ENCODE results near the gene ULK4.

The ULK4 gene

DNA sequence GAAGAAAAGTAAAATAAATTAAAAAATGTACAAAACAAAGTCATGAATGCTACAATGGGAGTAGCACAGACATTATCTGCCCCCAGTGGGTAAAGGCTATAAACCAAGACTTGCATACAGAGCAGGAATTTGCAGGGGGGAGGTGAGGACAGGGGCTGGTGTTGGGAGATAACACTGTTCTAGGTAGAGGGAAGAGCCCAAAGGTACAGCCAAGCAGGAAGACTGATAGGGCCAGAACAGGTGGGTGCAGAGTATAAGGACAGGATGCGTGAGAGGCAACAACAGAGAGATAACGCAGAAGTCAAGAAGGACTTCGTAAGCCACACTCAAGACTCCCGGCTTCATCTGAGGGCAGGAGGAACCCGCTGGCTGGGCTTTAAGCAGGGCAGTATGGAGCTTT is 616.1 kb downstream of the ULK4 start:
- DNase-seq = no peak

- DNase-seq = no peak
Measured at GRCh38 chr3:41339758-41340157, 622.1 kb downstream of the ULK4 start.

DNA sequence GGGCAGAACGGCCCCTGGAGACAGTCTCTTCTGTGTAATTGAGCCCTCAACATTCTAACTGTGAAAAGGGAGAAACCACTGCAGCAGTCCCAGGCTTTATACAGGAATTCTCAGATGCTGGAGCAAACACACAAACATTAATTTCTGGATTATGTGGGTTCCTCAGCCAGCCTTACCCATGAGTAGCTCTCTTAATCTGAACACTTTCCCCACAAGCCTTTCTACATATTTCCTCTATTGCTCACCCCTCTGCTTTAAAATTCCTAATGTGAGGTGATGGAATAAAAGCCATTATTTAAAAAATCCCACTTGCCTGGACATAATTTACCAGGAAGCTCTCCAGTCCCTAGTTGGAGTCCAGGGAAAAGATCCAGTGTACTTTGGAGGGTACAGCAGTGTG is 623.6 kb downstream of the ULK4 start:
- no peak for DNase-seq

- DNase-seq = no peak
Measured at GRCh38 chr3:41334426-41334825, 627.5 kb downstream of the ULK4 start.

- DNase-seq = no peak
Measured at GRCh38 chr3:41331041-41331440, 630.9 kb downstream of the ULK4 start.

GRCh38 chr3:41330465-41330864 is 631.4 kb downstream of the ULK4 start:
- no peak for DNase-seq

GRCh38 chr3:41329881-41330280 is 632.0 kb downstream of the ULK4 start:
- DNase-seq = no peak

- no peak for DNase-seq
Measured at GRCh38 chr3:41328926-41329325, 633.0 kb downstream of the ULK4 start.

DNA sequence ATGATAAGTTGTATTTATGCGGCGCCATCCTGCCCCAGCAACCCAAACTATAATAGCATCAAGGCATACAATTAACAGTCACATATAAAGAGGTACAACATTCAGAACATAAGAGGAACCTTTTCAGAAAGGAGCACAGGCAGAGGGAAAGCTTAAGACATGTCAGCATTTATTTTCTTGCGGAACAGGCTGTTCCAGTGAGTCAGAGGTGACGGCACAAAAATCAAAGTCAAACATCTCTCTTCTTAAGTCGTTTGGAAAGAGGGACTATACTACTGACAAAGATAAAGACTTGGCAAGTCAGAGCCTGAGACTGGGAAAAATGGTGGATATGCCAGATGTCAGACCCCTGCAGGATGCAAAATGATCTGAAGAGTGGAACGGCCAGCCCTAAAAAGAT is 634.2 kb downstream of the ULK4 start:
- no peak for DNase-seq

DNA sequence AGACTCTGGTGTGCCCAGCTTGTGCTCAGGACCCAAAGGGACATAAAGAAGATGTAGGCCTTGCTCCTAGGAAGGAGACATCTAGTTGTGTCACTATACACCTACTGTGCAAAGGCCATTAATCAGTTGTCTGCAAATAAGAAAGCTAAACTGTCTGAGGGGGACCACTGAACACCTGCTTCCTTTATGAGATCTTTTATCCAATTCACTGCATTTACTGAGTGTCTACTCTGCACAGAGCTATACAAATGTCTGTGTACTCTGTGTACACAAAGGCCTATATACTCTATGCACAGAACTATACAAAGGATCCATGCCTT is 637.8 kb downstream of the ULK4 start:
- no peak for DNase-seq

GRCh38 chr3:41323467-41324155 is 638.3 kb downstream of the ULK4 start:
- no peak for DNase-seq

DNA sequence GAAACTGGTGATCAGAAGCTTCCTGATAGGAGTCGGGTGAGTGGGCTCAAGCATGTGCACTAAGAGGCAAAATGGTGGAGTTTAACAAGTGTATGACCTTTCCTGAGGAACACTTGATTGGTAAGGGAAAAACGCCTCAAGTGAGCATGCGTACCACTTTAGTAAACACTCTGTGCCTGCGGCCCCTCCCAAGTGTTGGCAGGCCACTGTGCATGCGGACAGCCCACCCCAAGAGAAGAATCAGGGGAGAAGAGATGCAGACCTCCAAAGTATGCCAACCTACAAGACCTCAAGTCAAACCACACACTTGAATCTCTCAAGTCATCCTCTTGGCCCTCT is 640.3 kb downstream of the ULK4 start:
- no peak for DNase-seq

DNA sequence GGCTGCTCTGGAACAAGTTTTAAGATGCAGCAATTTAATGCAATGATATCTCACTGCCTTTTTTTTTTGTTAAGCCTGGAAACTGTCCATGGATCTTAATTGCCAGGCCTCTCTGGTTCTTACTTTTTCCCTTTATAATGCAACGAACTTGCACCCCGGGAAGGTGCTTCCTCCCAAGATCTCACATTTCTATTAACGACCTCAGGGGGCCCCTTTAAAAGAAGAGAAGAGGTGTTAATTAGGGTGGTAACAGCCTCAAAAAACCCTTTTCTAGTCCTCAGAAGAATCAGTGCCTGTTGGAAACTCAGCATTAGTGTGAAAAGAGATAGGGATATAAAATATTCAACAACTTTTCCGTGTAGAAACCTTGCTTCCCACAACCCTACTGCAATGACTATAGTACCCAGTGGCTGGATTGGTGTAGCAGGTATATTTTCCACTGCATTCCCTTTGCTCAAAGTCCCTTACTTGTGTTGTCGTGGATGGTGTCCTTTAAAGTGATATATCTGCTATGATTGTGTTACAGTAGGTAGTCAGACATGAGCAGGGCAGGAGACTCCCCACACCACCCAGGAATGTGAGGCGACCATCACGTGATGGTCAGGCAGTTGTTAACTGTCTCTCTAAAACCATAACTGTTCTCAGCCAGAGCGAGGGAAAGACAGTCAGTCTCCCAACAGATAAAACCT is 640.8 kb downstream of the ULK4 start:
- DNase-seq = no peak

DNA sequence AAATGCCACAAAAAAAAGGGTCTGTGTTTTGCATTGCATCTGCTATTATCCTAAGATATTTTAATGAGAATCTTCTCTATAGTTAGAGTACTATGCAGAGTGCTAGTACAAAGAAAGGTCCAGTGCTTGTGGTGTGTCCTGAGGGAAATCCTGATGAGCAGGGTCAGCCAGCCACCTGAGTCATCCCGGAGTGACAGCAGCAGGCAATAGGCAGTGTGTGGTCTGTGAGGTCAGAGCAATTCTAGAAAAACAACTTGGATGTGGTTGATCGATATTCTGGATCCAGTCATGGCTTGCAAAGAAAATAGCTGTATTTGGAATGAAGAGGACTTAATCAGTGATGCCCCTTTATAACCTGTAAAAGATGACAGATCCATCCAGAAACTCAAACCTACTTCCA is 643.4 kb downstream of the ULK4 start:
- DNase-seq = no peak

- no peak for DNase-seq
Measured at GRCh38 chr3:41317718-41318117, 644.2 kb downstream of the ULK4 start.

GRCh38 chr3:41317298-41317697 is 644.6 kb downstream of the ULK4 start:
- no peak for DNase-seq

DNA sequence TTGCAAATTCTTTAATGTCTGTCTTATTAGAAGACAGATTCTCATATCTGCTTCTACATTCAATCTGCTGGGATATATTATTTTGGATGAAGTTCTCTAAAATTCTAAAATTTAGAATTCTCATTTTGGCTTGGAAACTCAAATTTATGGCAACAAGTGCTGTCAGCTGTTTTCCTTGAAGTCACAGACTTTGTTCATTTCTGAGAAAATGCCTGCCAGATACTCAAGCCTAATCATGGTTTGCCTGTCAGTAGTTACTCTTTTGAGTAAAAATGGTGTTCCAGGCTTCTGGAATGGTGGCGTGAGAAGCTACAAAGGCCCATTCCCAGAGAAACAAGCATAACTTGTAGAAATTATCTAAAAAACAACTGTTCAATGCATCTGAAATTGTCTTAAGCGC is 646.8 kb downstream of the ULK4 start:
- DNase-seq = no peak

DNA sequence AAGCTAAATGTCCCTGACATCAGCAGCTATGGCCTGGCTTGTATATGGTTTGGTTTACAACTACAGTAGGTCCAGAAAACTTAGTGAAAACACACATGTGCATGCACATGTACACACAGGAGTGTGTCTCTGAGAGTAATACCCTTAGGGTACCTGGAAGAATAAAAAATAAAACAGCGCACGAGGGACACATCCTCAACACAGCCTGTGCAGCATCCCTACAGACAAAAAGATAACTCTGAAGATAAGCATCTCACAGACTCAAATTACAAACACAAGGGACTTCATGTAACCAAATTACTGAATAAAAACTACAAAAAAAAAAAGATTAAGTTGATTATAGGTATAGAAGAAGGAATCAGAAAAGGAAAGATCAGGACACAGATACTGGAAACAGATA is 653.8 kb downstream of the ULK4 start:
- no peak for DNase-seq

GRCh38 chr3:41307065-41307464 is 654.8 kb downstream of the ULK4 start:
- DNase-seq = no peak

- no peak for DNase-seq
Measured at GRCh38 chr3:41304593-41304992, 657.3 kb downstream of the ULK4 start.

GRCh38 chr3:41302295-41302694 is 659.6 kb downstream of the ULK4 start:
- no peak for DNase-seq

GRCh38 chr3:41301548-41301947 is 660.4 kb downstream of the ULK4 start:
- no peak for DNase-seq

- DNase-seq = no peak
Measured at GRCh38 chr3:41299036-41299435, 662.9 kb downstream of the ULK4 start.

- DNase-seq = no peak
Measured at GRCh38 chr3:41297750-41298149, 664.2 kb downstream of the ULK4 start.

DNA sequence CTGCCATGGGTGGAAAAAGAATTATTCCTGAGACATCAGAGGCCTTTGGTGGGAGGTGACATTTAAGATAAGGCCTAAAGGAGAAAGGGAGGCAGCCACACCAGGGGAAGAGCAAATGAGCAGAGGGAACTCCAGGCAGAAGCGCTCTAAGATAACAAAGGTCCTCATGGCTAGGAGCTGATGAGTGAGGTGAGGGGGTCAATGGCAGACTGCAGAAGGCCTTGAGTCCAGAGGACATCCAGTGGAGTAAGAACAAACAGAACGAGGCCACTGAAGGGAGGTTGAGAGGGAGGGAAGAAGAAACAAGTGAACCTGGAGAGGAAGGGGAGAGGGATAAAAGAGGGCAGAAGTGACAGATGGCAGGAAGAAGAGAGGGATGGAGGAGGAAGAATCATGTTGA is 665.3 kb downstream of the ULK4 start:
- DNase-seq = no peak

Measured in T-helper 2 cell (primary cell).